HepG2 (cell line): ENCODE results near the gene EFNA4. TPM values are rescaled to one million over a fixed set of nuclear protein-coding genes. Genes with fewer than 3 reads are reported as not detected.

Experiments used
- BRCA1 ChIP-seq: sonication (generic); formaldehyde crosslinking; IDR thresholded peaks from 2 replicates; pipeline ENCODE4 v1.4.0; 2020; ENCODE audit warnings: missing genetic modification reagents
- HNRNPUL1 ChIP-seq: fragments of 200-400 bp; formaldehyde crosslinking; IDR thresholded peaks from 2 replicates; pipeline ENCODE4 v1.6.1; 2017; ENCODE audit warnings: low read depth, mild to moderate bottlenecking, low read length, moderate library complexity
- NCOA2 ChIP-seq: sonication (generic); formaldehyde crosslinking; IDR thresholded peaks from 2 replicates; pipeline ENCODE4 v1.8.0; 2022; ENCODE audit warnings: inconsistent platforms
- PBX2 ChIP-seq: IDR thresholded peaks from 2 replicates; pipeline ENCODE4 v1.6.1; 2016; ENCODE audit warnings: control low read depth
- POGK ChIP-seq: sonication (generic); formaldehyde crosslinking; conservative IDR thresholded peaks from 2 replicates; pipeline ENCODE4 v1.8.0; 2022; ENCODE audit warnings: mild to moderate bottlenecking, moderate library complexity, missing genetic modification reagents
- SP5 ChIP-seq: IDR thresholded peaks from 2 replicates; pipeline ENCODE4 v1.6.1; 2016; ENCODE audit warnings: low read depth, borderline replicate concordance
- SUZ12 ChIP-seq: fragments of 150-350 bp; IDR thresholded peaks from 2 replicates; pipeline ENCODE4 v1.6.1; 2014; ENCODE audit warnings: low read depth, low read length
- TBX2 ChIP-seq: sonication (generic); formaldehyde crosslinking; IDR thresholded peaks from 2 replicates; pipeline ENCODE4 v1.5.0; 2020; ENCODE audit warnings: missing genetic modification reagents, mild to moderate bottlenecking, borderline replicate concordance
- TFDP1 ChIP-seq: IDR thresholded peaks from 2 replicates; pipeline ENCODE4 v1.6.1; 2016; ENCODE audit warnings: missing compliant biosample characterization, missing genetic modification reagents, borderline replicate concordance
- ZFP36 ChIP-seq: fragments of 150-350 bp; IDR thresholded peaks from 2 replicates; pipeline ENCODE4 v1.6.1; 2018; ENCODE audit warnings: borderline replicate concordance, low read length, low read depth; ENCODE audit not compliant: partially characterized antibody
- ZKSCAN8 ChIP-seq: IDR thresholded peaks from 2 replicates; pipeline ENCODE4 v1.6.1; 2016; ENCODE audit warnings: borderline replicate concordance, missing genetic modification reagents, missing compliant biosample characterization
- ZNF264 ChIP-seq: sonication (generic); formaldehyde crosslinking; IDR thresholded peaks from 2 replicates; pipeline ENCODE4 v1.4.0; 2020; ENCODE audit warnings: missing genetic modification reagents
- ZNF546 ChIP-seq: sonication (generic); formaldehyde crosslinking; conservative IDR thresholded peaks from 2 replicates; pipeline ENCODE4 v1.8.1; 2023; ENCODE audit warnings: mild to moderate bottlenecking, missing genetic modification reagents
- ZNF570 ChIP-seq: sonication (generic); formaldehyde crosslinking; IDR thresholded peaks from 2 replicates; pipeline ENCODE4 v1.4.0; 2020; ENCODE audit warnings: mild to moderate bottlenecking, missing genetic modification reagents, borderline replicate concordance
- ZNF629 ChIP-seq: sonication (generic); formaldehyde crosslinking; conservative IDR thresholded peaks from 2 replicates; pipeline ENCODE4 v1.5.0; 2020; ENCODE audit warnings: missing genetic modification reagents
- ZNF678 ChIP-seq: sonication (generic); formaldehyde crosslinking; IDR thresholded peaks from 2 replicates; pipeline ENCODE4 v1.4.0; 2020; ENCODE audit warnings: mild to moderate bottlenecking, missing genetic modification reagents
- ZNF737 ChIP-seq: sonication (generic); formaldehyde crosslinking; IDR thresholded peaks from 2 replicates; pipeline ENCODE4 v1.5.0; 2020; ENCODE audit warnings: missing genetic modification reagents, mild to moderate bottlenecking, borderline replicate concordance
- ZSCAN31 ChIP-seq: sonication (generic); formaldehyde crosslinking; IDR thresholded peaks from 2 replicates; pipeline ENCODE4 v1.5.0; 2020; ENCODE audit warnings: low read depth, mild to moderate bottlenecking, missing genetic modification reagents
- polyA plus RNA-seq, 8 experiments: library from polyadenylated mRNA; depleted of rRNA in 3 of 8; stranded (reverse) in 7 of 8; unstranded in 1 of 8; fragments of >200 nt; fragmentation: Illumina TruSeq in 4 of 8; extraction: Trizol in 4 of 8; gene quantifications; 2 replicates each; pipeline versions ENCODE4 v1.2.1 to v1.2.3, GENCODE V29; 2011 to 2016; ENCODE audit warnings: low read depth in 4 of 8, missing spikeins in 1 of 8, mixed read lengths in 1 of 8; ENCODE audit not compliant: insufficient read depth in 1 of 8
- total RNA-seq, 5 experiments: library from RNA; depleted of rRNA; stranded (reverse); fragments of >200 nt; fragmentation: Illumina TruSeq; extraction: Trizol; gene quantifications; 2 replicates each; pipeline ENCODE4 v1.2.3, GENCODE V29; 2016; ENCODE audit warnings: low read depth in 1 of 5
- TF ChIP-seq, protein P1 (sequence below): sonication (generic); formaldehyde crosslinking; IDR thresholded peaks from 2 replicates; pipeline ENCODE4 v1.9.0; 2021; ENCODE audit warnings: missing genetic modification reagents, mild to moderate bottlenecking, borderline replicate concordance
- TF ChIP-seq, protein P2 (sequence below): sonication (generic); formaldehyde crosslinking; conservative IDR thresholded peaks from 2 replicates; pipeline ENCODE4 v1.4.0; 2020; ENCODE audit warnings: mild to moderate bottlenecking, missing genetic modification reagents, moderate library complexity

EFNA4 gene
- total and polyA plus RNA-seq, 2 of the 13 experiments (the other 11 are each of a cell fraction or from before 2014, with no cell fraction given), result 12.0 to 17.2 TPM

DNA sequence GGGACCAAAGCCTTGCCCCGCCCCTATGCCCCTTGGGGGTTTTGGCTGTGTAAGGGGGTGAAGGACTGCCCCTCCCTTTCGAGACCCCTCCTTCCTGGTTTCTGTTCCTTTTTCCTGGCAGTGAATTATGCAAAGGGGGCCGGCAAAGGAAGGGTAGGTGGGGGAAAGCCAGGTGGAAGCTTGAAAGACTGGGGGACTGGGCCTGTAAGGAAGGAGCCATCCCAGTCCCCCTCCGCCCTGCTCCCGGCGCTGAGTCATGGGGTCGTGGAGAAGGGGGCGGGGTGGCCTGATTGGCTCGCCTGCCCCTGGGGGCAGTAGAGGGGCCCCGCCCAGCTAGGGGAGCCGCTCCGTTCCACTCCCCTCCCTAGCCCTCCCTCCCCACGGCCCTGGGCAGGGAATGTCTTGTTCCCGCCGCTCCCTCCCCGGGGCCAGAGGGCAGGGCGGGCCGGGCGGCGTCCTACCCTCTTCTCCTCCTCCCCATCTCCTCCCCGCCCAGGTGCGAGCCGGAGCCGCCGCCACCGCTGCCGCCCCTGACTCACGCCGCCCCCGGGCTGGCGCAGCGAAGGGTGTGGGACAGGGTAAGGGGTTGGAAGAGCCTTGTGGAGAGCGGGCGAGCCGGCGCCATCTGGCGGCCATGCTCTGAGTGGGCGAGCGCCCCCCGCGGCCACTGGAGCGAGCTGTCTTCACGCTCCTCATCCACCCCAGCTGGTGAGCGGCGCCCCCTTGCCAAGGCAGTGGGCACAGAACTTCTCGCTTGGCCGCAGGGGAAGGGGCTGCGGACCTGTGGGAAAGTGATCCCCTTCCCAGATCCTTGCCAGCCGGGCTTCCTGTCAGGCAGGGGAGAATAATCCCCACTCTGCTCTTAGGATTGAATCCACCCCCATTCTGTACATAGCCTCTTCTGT lies 46.2 kb upstream of the EFNA4 start (continued):
- TF ChIP-seq, protein P1, sequence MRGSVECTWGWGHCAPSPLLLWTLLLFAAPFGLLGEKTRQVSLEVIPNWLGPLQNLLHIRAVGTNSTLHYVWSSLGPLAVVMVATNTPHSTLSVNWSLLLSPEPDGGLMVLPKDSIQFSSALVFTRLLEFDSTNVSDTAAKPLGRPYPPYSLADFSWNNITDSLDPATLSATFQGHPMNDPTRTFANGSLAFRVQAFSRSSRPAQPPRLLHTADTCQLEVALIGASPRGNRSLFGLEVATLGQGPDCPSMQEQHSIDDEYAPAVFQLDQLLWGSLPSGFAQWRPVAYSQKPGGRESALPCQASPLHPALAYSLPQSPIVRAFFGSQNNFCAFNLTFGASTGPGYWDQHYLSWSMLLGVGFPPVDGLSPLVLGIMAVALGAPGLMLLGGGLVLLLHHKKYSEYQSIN (CRISPR knock-in tag), result no peak
- no peak for TF ChIP-seq ZNF570
- no peak for TF ChIP-seq SUZ12
- TF ChIP-seq NCOA2, result no peak; the same call in 1 of the 2 replicates
- TF ChIP-seq PBX2 (CRISPR knock-in tag), result no peak
- no peak for TF ChIP-seq ZNF678
- TF ChIP-seq TFDP1 (CRISPR knock-in tag), result peak; percentile 79; the same call in 1 of the 2 replicates
- no peak for TF ChIP-seq ZNF546 (CRISPR knock-in tag)
- 0 out of 2 replicates have a peak, but pooled peaks have one; percentile 48 for TF ChIP-seq BRCA1 (CRISPR knock-in tag)
- peak; percentile 90 for TF ChIP-seq ZSCAN31
- peak; percentile 90; the same call in 1 of the 2 replicates for TF ChIP-seq ZKSCAN8 (CRISPR knock-in tag)
- TF ChIP-seq ZNF737 (CRISPR knock-in tag), result no peak
- TF ChIP-seq SP5, result peak; percentile 55; the same call in 1 of the 2 replicates
- TF ChIP-seq, protein P2, sequence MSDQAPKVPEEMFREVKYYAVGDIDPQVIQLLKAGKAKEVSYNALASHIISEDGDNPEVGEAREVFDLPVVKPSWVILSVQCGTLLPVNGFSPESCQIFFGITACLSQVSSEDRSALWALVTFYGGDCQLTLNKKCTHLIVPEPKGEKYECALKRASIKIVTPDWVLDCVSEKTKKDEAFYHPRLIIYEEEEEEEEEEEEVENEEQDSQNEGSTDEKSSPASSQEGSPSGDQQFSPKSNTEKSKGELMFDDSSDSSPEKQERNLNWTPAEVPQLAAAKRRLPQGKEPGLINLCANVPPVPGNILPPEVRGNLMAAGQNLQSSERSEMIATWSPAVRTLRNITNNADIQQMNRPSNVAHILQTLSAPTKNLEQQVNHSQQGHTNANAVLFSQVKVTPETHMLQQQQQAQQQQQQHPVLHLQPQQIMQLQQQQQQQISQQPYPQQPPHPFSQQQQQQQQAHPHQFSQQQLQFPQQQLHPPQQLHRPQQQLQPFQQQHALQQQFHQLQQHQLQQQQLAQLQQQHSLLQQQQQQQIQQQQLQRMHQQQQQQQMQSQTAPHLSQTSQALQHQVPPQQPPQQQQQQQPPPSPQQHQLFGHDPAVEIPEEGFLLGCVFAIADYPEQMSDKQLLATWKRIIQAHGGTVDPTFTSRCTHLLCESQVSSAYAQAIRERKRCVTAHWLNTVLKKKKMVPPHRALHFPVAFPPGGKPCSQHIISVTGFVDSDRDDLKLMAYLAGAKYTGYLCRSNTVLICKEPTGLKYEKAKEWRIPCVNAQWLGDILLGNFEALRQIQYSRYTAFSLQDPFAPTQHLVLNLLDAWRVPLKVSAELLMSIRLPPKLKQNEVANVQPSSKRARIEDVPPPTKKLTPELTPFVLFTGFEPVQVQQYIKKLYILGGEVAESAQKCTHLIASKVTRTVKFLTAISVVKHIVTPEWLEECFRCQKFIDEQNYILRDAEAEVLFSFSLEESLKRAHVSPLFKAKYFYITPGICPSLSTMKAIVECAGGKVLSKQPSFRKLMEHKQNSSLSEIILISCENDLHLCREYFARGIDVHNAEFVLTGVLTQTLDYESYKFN (CRISPR knock-in tag), result peak; percentile 66
- peak; percentile 90 for TF ChIP-seq TBX2 (CRISPR knock-in tag)
- 0 out of 2 replicates have a peak, but pooled peaks have one; percentile 29 for TF ChIP-seq HNRNPUL1
- TF ChIP-seq ZFP36, result no peak
- peak; percentile 96 for TF ChIP-seq POGK
- TF ChIP-seq ZNF629, result no peak
- 0 out of 2 replicates have a peak, but pooled peaks have one; percentile 20 for TF ChIP-seq ZNF264
